CMK (cell line): ENCODE results near the gene HOXD11.
A peak's percentile ranks its signal among the peaks of the same experiment; 100 is the strongest.

Experiments
- DNase-seq: peaks from one replicate; pipeline ENCODE4 v3.0.0-alpha.2; 2010; ENCODE audit warnings: low read depth

HOXD11 gene

GRCh38 chr2:176106581-176107539, at the start of gene HOXD11:
TSS of gene HOXD11 (plus strand) at chr2:176107280. CDS start at chr2:176107356, 76 bp downstream.
- DNase-seq, result no peak

- no peak for DNase-seq
Measured at GRCh38 chr2:176063958-176064357, 43.1 kb upstream of the HOXD11 start.

- DNase-seq, result no peak
Measured at GRCh38 chr2:176066645-176067588, 40.2 kb upstream of the HOXD11 start.

- DNase-seq, result no peak
Measured at GRCh38 chr2:176067589-176068418, 39.3 kb upstream of the HOXD11 start.

GRCh38 chr2:176068419-176068832, 38.7 kb upstream of the HOXD11 start:
- DNase-seq, result no peak

- no peak for DNase-seq
Measured at GRCh38 chr2:176071330-176072291, 35.5 kb upstream of the HOXD11 start.

- no peak for DNase-seq
Measured at GRCh38 chr2:176072292-176072669, 34.8 kb upstream of the HOXD11 start.

GRCh38 chr2:176072951-176073904, 33.9 kb upstream of the HOXD11 start:
- no peak for DNase-seq

- DNase-seq, result no peak
Measured at GRCh38 chr2:176074919-176075425, 32.1 kb upstream of the HOXD11 start.

GRCh38 chr2:176075481-176075880, 31.6 kb upstream of the HOXD11 start:
- DNase-seq, result no peak

- DNase-seq, result no peak
Measured at GRCh38 chr2:176076063-176076462, 31.0 kb upstream of the HOXD11 start.

GRCh38 chr2:176076796-176077195, 30.3 kb upstream of the HOXD11 start:
- no peak for DNase-seq

- no peak for DNase-seq
Measured at GRCh38 chr2:176078541-176079284, 28.4 kb upstream of the HOXD11 start.

- no peak for DNase-seq
Measured at GRCh38 chr2:176079285-176079830, 27.7 kb upstream of the HOXD11 start.

- peak; percentile 61 for DNase-seq
Measured at GRCh38 chr2:176079831-176080539, 27.1 kb upstream of the HOXD11 start.

- DNase-seq, result no peak
Measured at GRCh38 chr2:176080540-176081375, 26.3 kb upstream of the HOXD11 start.
